Pancreas (tissue), 10 donors: ENCODE measurements around the gene UBAC1. TPM values are rescaled to one million over a fixed set of nuclear protein-coding genes. Genes with fewer than 3 reads are reported as not detected.

Experiments used
- ATAC-seq, 4 donors: fragments of 200-7000 bp; cut with Tn5 transposase; one replicate each; pipeline versions ENCODE4 v1.8.0 to v1.9.1; 2020; ENCODE audit warnings: mild to moderate bottlenecking in 4 of 4, moderate library complexity in 4 of 4
- DNase-seq, 6 donors: peaks; one replicate each; pipeline ENCODE4 v3.0.0-alpha.2; 2020
- FAIRE-seq: peaks from 2 replicates; lab custom pipeline; 2012; peaks lifted over from hg19 to GRCh38; lab: Jason Lieb, UNC
- H3K27ac ChIP-seq, 4 donors: fragments of 200-600 bp; sonication (generic); 1 replicate in 3 of 4; 2 replicates in 1 of 4; pipeline versions ENCODE4 v1.5.0 to v1.8.0; 2020
- H3K27me3 ChIP-seq, 4 donors: fragments of 200-600 bp; one replicate each; pipeline ENCODE4 v1.8.0; 2021
- H3K36me3 ChIP-seq, 3 donors: fragments of 200-600 bp; sonication (generic) in 1 of 3; one replicate each; pipeline versions ENCODE4 v1.5.0 to v1.8.0; 2020 to 2021
- H3K4me1 ChIP-seq, 3 donors: fragments of 200-600 bp; one replicate each; pipeline ENCODE4 v1.8.0; 2021
- H3K4me3 ChIP-seq, 4 donors: fragments of 200-600 bp; sonication (generic) in 2 of 4; one replicate each; pipeline versions ENCODE4 v1.5.0 to v1.8.0; 2020 to 2021
- H3K9me3 ChIP-seq, 4 donors: fragments of 200-600 bp; one replicate each; pipeline ENCODE4 v1.8.0; 2021
- CTCF ChIP-seq, 4 donors: fragments of 200-600 bp; sonication (generic) in 3 of 4; IDR thresholded peaks; one replicate each; pipeline versions ENCODE4 v1.5.0 to v1.8.0; 2021; ENCODE audit warnings: antibody characterized with exemption in 4 of 4
- WGBS, 2 donors: extraction: QIAGEN DNeasy Blood & Tissue Kit; methylation state at CpG; one replicate each; pipeline ENCODE4 v1.1.7; 2013; 5-methylcytosine and 5-hydroxymethylcytosine counted together
- intact Hi-C, 3 donors: fragments of 100-400 bp; cut with DNase I; formaldehyde crosslinking; loops; one replicate each; pipeline versions ENCODE4 v1.11.1 to v1.14.2; 2022
- polyA plus RNA-seq, 2 donors: library from polyadenylated mRNA; stranded (reverse); fragments of 200-250 nt; gene quantifications; one replicate each; pipeline ENCODE4 v1.2.3, GENCODE V29; 2013
- total RNA-seq, 6 donors: library from RNA; stranded (reverse); fragmentation: NEBNext Ultra II Directional in 4 of 6; extraction: Animal tissue kit (Norgen Biotek cat#: 25700) in 4 of 6; gene quantifications; one replicate each; pipeline versions ENCODE4 v1.2.1 to v1.2.4, GENCODE V29; 2021 to 2023
- donor health status: healthy with polysubstance abuse.
- donor health status: DM: no; HTN: no; CAD: no; lungs with moderate emphysema.
- donor health status: DM: no; HTN: no; CAD: no.
- donor health status: control.
- donor health status: control.
- donor health status: Bipolar disorder and iron deficiency.
- donor health status: DM: yes; HTN: yes; CAD: no.
- donor health status: DM: no; HTN: no; CAD: no.
- donor health status: DM: no; HTN: no; CAD: no.
- donor health status: DM: yes; HTN: yes; CAD: no.

Gene UBAC1
- total and polyA plus RNA-seq, 8 donors, result 9.8 to 33.7 (median 14.4) TPM

GRCh38 chr9:135887021-135887507 lies 74.1 kb downstream of the UBAC1 start:
- intact Hi-C loops, result no loop called here
- ATAC-seq (peak in 2 of 4 donors; percentile 29 to 54), FAIRE-seq (no peak), DNase-seq (no peak)
- H3K9me3 ChIP-seq, result no peaks in the 10 kb centered on the region
- H3K27me3 ChIP-seq, result no peaks in the 10 kb centered on the region
- H3K4me3 ChIP-seq, result no peak overlapping the region
- no peak overlapping the region for H3K27ac ChIP-seq
- TF ChIP-seq CTCF (IDR thresholded peaks at IDR 0.05), result no peak
- no peaks in the 10 kb centered on the region for H3K36me3 ChIP-seq
- WGBS, 2 donors, result 69 to 73% methylated on average over 18 of the region's 18 CpGs
- peaks cover 0 to 11% (median 0%) of the 10 kb centered on the region in 3 donors for H3K4me1 ChIP-seq

- no peak overlapping the region for H3K4me3 ChIP-seq
- intact Hi-C loops, result no loop called here
Measured at GRCh38 chr9:135886147-135886981, 74.8 kb downstream of the UBAC1 start.

GRCh38 chr9:135885100-135885853 lies 75.9 kb downstream of the UBAC1 start:
- ATAC-seq, result peak in 1 of 4 donors; percentile 17
- intact Hi-C loops, result no loop called here

More at GRCh38 chr9:135886147-135886981, 74.8 kb downstream of the UBAC1 start:
- no peaks in the 10 kb centered on the region for H3K27me3 ChIP-seq
- peaks cover 0 to 11% (median 0%) of the 10 kb centered on the region in 3 donors for H3K4me1 ChIP-seq
- H3K27ac ChIP-seq, result no peak overlapping the region
- 86 to 88% methylated on average over 21 of the region's 21 CpGs for WGBS, 2 donors
- TF ChIP-seq CTCF (IDR thresholded peaks at IDR 0.05), result no peak
- no peaks in the 10 kb centered on the region for H3K9me3 ChIP-seq
- DNase-seq, result no peak
- H3K36me3 ChIP-seq, result no peaks in the 10 kb centered on the region
- FAIRE-seq, result no peak
- ATAC-seq, result no peak

GRCh38 chr9:135884328-135885035 lies 76.7 kb downstream of the UBAC1 start:
- ATAC-seq, result peak; percentile 54 to 63 (median 62)
- intact Hi-C loops, result no loop called here
- no peak for FAIRE-seq

More at GRCh38 chr9:135885100-135885853, 75.9 kb downstream of the UBAC1 start:
- H3K4me3 ChIP-seq, result no peak overlapping the region
- DNase-seq (no peak), FAIRE-seq (no peak)
- H3K9me3 ChIP-seq, result no peaks in the 10 kb centered on the region
- H3K36me3 ChIP-seq, result no peaks in the 10 kb centered on the region
- H3K27ac ChIP-seq, result no peak overlapping the region
- peaks cover 0 to 11% (median 0%) of the 10 kb centered on the region in 3 donors for H3K4me1 ChIP-seq
- H3K27me3 ChIP-seq, result no peaks in the 10 kb centered on the region
- 73 to 78% methylated on average over 7 of the region's 7 CpGs for WGBS, 2 donors
- no peak for TF ChIP-seq CTCF (IDR thresholded peaks at IDR 0.05)

More at GRCh38 chr9:135884328-135885035, 76.7 kb downstream of the UBAC1 start:
- Histone ChIP-seq H3K4me1 (peaks cover 0 to 11% (median 0%) of the 10 kb centered on the region in 3 donors), H3K9me3 (no peaks in the 10 kb centered on the region), H3K27me3 (no peaks in the 10 kb centered on the region), H3K27ac (no peak overlapping the region), H3K4me3 (no peak overlapping the region), H3K36me3 (no peaks in the 10 kb centered on the region)
- no peak for DNase-seq
- no peak for TF ChIP-seq CTCF (IDR thresholded peaks at IDR 0.05)
- 72 to 75% methylated on average over 16 of the region's 16 CpGs for WGBS, 2 donors
